HG02943 (cell line): ENCODE data around the gene WIPF2.
A peak's percentile ranks its signal among the peaks of the same experiment; 100 is the strongest.

Experiments used
- ATAC-seq: cut with Tn5 transposase; IDR thresholded peaks from one replicate; pipeline ENCODE4 v1.9.1; 2021; ENCODE audit warnings: mild to moderate bottlenecking, low read depth, moderate library complexity; ENCODE audit not compliant: unreplicated experiment

WIPF2 gene

GRCh38 chr17:40312131-40312731 lies 93.1 kb downstream of the WIPF2 start:
- no peak for ATAC-seq

- no peak for ATAC-seq
Observed at GRCh38 chr17:40312893-40313667, 94.0 kb downstream of the WIPF2 start.

GRCh38 chr17:40313668-40314583 lies 94.8 kb downstream of the WIPF2 start:
- ATAC-seq = no peak

GRCh38 chr17:40314584-40314956 lies 95.5 kb downstream of the WIPF2 start:
- ATAC-seq = no peak

GRCh38 chr17:40315206-40315605 lies 96.1 kb downstream of the WIPF2 start:
- ATAC-seq = no peak

DNA sequence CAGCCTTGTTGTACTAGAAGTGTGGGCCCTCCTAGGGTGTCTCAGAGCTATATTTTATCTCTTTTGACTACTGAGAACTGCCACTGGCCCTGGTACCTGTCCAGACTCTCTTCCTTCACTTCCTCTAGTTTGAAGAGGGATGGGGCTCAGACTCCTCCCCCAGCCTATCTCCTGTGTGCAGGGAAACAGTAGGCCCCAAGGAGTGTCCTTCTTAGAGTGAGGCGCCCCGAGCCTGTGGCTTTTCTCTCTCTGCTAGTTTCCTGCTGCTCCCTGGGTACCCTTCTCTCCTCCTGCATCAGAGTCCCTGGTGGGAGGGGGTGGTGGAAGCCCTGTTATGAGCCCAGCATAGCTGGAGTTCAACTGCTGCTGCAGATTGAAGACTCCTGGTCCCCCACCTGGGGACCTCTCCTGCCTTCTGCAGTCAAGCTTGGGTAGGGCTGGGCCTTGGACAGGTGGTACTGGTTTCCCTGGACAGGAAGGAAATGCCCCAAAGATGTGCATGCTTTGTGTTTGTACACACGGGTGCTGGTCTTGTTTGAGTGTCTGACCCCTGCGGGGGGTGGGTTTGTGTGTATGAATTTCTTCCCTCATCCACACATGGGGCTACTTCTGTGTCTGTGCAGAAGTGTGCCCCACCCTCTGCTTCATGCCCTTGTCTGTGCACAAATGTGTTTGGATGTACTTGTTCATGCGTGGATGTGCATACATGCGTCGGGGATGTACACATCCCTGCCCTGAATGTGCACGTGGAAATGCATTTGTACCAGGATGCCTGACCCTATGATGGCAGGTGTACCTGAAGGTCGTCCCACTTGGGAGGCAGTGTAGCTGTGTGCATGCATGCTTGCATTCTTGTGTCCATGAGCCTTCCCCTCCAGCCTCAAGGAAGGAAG lies 96.8 kb downstream of the WIPF2 start:
- ATAC-seq = no peak

DNA sequence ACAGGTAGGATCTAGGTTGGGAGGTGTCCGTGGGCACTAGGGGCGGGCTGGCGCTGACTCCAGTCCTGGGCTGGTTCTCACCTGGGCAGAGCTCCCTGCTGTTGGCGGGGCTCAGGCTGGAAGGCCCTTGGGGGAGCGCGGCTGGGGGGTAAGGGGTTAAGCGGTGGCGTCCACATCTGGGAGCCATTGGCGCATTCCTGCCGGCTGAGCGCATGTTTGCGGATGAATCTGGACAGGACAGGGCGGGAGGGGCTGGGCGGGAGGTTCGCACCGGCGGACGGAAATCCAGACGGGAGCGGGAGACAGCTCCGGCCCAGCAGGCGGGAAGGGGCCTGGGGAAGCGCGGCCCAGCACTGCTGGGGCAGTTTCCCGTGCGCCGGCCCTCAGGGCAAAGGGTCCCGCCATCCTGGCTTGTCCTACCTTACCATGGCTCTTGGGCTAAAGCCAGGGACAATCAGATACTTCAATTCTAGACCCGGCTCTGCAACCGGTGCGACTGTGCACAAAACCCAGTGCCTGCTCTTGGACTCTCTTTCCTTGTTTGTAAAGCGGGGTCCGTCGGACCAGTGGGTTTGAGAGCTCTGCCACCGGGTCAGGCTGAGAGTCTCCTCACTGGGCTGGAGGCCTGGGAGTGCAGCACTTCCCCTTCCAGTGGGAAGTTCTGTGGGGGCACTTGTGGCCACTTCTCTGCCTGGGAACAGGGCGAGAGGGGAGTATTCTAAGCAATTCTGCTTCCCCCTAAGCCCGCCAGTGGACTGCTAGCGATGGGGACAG lies 97.7 kb downstream of the WIPF2 start:
- no peak for ATAC-seq

GRCh38 chr17:40317345-40317873 lies 98.3 kb downstream of the WIPF2 start:
- no peak for ATAC-seq

DNA sequence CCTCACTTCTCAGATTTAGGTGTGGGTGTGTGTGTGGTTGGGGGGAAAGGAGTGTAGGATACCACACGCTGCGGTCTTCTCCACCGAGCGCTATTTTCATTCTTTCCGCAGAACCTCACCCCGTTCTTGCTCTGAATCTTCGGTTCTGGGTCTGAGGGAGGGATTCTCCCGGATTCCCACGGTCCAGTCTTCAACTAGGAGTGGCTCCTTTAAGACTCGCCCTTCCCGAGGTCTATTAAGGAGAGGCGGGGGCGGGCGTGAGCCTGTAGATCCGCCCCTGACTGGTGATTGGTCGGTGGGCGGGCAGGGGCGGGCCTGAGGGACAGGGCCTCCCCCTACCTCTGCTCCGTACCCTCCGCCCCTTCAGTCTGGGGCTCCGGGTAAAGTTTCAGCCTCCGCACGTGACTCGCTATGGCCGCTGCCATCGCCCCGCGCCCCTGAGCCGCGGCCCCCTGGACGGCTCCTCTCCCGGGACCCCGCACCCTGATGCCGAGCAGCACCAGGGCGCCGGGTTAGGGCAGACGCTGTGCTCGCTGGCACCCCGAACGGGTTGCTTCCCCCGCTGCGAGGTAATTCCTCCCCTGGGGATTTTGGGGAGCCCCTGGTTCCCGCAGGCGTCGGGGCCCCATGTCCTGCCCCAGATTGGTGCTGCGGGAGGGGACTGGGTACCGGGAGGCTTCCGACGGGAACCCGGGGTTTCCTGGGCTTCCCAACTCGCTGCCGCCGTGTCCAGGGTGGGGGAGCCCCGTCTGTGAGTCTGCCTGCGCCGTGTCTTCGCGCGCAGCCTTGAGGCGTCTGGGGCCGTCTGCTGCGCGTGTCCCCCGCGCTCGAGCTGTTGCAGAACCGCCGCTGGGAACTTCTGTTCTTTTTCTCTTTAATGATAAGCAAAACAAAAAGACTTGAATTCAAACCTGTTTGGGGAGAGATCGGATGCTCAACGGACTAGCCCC lies 99.1 kb downstream of the WIPF2 start:
- peak; percentile 51 for ATAC-seq

DNA sequence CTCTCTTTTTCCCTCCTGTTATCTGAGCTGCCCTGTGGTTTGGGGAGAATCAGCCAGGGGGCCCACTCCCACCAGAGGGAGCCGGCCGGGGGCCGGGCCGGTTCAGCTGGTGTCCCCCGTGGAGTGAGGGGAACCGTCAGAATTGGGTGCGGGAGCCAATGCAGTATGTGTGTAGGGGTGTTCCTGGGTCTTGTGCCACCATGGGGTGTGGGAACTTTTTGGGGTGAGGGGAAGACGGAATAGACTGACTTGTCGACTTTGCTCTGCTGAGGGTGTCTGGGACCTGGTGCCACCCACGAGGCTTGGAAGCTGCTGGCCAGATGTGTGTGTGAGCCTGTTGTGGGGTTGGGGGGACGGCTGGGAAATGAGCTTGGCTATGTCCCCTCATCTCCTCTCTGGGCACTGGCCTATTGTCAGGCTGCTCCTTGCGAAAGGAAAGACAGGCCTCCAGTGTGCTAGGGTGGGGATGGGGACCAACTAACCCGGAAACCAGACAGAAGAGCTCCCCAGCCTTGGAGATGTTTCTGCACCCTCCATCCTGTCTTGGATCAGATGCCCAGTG lies 99.8 kb downstream of the WIPF2 start:
- no peak for ATAC-seq

DNA sequence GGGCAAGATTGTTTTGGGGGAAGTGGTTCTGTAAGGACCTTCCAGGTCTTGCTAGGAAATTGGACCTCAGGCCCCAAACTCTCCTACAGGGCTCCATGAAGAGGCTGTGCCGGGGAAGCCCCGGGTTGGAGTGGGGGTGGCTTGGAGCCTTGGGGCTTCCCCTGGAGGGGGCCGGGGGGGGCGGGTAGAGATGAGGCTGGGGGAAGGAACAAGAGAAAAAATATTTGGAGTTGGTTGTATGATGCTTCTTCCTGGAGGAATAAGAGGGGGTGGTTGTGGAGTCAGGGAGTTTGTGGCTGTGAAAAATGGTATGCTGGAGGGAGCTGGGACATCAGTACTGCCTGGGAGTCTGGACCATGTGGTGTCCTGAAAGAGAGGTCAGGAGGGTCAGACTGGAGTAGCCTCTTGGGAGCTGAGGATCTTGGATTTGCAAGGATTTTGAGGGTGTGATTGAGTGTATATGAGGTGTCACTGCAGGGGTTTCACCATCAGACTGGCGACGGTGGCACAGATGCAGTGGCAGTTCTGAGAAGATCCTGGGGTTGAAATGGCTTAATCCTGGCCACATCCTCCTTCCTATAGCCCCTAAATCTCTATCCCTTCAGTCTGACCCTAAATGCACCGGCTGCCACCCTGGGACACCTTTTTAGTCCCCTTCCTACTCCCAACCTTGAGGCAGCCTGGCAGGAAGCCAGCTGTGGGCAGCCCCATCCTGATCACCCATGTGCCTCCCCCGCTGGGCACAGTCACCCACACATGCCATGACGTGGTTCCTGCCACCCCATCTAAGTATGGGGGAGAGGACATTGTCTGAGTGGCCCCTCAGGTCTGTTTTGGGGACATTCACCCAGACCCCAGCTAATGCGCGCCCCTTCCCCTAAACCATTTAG lies 100.8 kb downstream of the WIPF2 start:
- no peak for ATAC-seq

DNA sequence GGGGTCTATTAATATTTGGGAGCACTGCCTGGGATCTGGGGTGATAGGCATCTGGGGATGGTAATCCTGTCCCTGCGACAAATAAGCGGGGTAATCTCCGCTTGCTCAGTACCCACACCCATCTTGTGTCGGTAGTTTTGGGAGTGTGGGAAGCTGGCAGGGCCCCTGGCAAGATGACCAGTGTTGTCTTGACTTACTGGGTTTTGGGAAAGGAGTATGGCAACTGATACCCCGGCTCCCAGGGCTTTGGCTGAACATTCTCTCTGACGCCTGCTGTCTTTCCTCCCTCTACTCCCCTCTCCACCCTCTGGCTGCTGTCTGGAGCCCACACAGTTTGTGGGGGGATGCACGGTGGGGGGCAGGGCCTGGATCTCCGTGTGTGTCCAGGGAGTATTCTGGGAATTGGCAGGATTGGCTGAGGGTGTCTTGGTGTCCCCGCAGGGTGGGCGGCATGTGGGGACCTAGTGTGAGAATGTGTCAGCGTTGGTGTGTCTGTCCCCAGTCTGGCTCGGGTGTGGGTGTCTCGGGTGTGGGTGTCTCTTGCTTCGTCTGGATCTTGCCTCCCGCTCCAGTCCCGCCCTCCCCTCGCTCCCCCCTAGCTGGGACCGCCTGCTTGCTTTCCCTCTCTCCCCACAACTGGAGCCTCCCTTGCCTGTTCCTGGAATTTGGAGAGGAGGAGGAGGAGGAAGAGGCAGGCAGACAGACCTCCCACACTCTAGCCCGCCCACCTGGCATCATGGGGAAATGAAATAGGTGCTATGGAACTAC lies 101.8 kb downstream of the WIPF2 start:
- no peak for ATAC-seq

GRCh38 chr17:40321524-40321929 lies 102.4 kb downstream of the WIPF2 start:
- ATAC-seq = no peak

GRCh38 chr17:40321961-40322357 lies 102.9 kb downstream of the WIPF2 start:
- no peak for ATAC-seq

DNA sequence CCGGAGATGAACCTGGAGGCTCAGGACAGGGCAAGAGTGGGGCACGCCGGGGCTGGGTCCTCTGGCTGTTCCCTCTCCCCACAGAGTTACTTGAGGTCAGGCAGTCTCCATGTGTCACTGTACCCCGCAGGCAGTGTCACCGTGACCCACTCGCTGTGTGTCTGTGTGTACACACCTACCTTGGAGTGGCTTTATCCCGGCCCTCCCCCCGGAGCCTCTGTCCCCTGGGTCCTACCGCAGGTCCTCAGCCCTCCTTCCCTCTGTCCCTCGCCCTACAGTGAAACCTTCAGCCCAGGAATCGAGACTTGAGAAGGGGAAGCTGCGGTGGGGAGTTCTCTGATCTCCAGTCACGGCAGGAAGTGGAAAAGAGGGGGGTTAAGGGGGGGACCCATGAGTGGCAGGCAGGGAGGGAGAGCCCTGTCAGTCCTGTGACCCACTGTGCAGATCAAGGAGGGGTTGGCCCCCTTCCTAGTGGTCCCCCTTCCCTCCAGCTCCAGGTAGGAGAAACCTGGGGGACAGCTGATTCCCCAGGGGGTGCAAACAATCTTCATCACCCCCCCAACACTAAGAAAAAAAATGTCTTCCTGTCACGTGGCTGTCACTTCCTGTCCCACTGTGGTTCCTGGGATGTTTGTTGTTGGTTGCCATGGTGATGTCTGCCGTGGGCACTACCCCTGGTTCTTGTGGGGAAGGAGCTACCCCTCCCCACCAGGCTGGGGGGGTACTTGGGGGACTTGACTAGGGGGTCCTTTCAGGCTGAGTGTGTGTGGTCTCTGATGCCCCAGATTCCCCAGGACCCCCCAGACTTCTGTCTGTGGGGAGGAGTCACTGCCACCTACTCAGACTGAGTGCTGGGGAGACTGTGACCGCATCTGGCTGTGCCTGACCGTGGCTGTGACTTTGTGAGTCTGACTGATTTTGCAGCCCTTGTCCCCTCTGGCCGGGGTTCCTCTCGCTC lies 103.5 kb downstream of the WIPF2 start:
- ATAC-seq = no peak
